Mesenchymal stem cell (in vitro differentiated cells and primary cell): ENCODE measurements around the gene ASNSD1.

Experiments used
- DNase-seq: peaks from one replicate; pipeline ENCODE4 v3.0.0-alpha.2; 2013
- H2AFZ ChIP-seq: one replicate; pipeline ENCODE4 v1.6.1; 2013; ENCODE audit warnings: low read depth, mild to moderate bottlenecking, control low read depth, inconsistent platforms, low read length, moderate library complexity
- H2AK5ac ChIP-seq: 2 replicates; pipeline ENCODE4 v1.6.1; 2013; ENCODE audit warnings: low read length, moderate library complexity, mild to moderate bottlenecking, inconsistent platforms; ENCODE audit not compliant: severe bottlenecking
- H2BK120ac ChIP-seq: one replicate; pipeline ENCODE4 v1.6.1; 2013; ENCODE audit warnings: low read depth, mild to moderate bottlenecking, inconsistent platforms, low read length, moderate library complexity
- H2BK12ac ChIP-seq, 2 experiments: one replicate each; pipeline ENCODE4 v1.6.1; 2013; ENCODE audit warnings: inconsistent platforms in 2 of 2, low read length in 2 of 2, mild to moderate bottlenecking in 2 of 2, moderate library complexity in 2 of 2, control low read depth in 1 of 2
- H2BK15ac ChIP-seq: one replicate; pipeline ENCODE4 v1.6.1; 2013; ENCODE audit warnings: mild to moderate bottlenecking, low read depth, inconsistent platforms; ENCODE audit not compliant: poor library complexity, severe bottlenecking
- H2BK5ac ChIP-seq: 2 replicates; pipeline ENCODE4 v1.6.1; 2013; ENCODE audit warnings: low read depth, mild to moderate bottlenecking, low read length, control low read depth, inconsistent platforms; ENCODE audit not compliant: poor library complexity, severe bottlenecking
- H3K14ac ChIP-seq, 2 experiments: one replicate each; pipeline ENCODE4 v1.6.1; 2013; ENCODE audit warnings: inconsistent platforms in 2 of 2, low read length in 2 of 2, control low read depth in 1 of 2, mild to moderate bottlenecking in 1 of 2, moderate library complexity in 1 of 2
- H3K18ac ChIP-seq, 2 experiments: one replicate each; pipeline ENCODE4 v1.6.1; 2013; ENCODE audit warnings: inconsistent platforms in 2 of 2, low read length in 2 of 2, control low read depth in 1 of 2, low read depth in 1 of 2, mild to moderate bottlenecking in 1 of 2
- H3K23ac ChIP-seq, 2 experiments: one replicate each; pipeline ENCODE4 v1.6.1; 2013; ENCODE audit warnings: inconsistent platforms in 2 of 2, low read length in 2 of 2, mild to moderate bottlenecking in 2 of 2, moderate library complexity in 2 of 2, control low read depth in 1 of 2
- H3K27ac ChIP-seq: 2 replicates; pipeline ENCODE4 v1.5.1; 2013; ENCODE audit warnings: mild to moderate bottlenecking, moderate library complexity, low read length, control low read depth, inconsistent platforms; ENCODE audit not compliant: poor library complexity, severe bottlenecking
- H3K27me3 ChIP-seq, 2 experiments: 2 replicates each; pipeline versions ENCODE4 v1.6.1 to v1.7.0; 2013; ENCODE audit warnings: low read length in 2 of 2, mild to moderate bottlenecking in 2 of 2, moderate library complexity in 2 of 2, control low read depth in 1 of 2, inconsistent platforms in 1 of 2; ENCODE audit not compliant: control insufficient read depth in 1 of 2, insufficient read depth in 1 of 2
- H3K36me3 ChIP-seq, 2 experiments: 2 replicates each; pipeline versions ENCODE4 v1.6.1 to v1.7.0; 2013; ENCODE audit warnings: low read length in 2 of 2, control low read depth in 1 of 2, inconsistent platforms in 1 of 2, low read depth in 1 of 2, mild to moderate bottlenecking in 1 of 2; ENCODE audit not compliant: insufficient read depth in 2 of 2, control insufficient read depth in 1 of 2
- H3K4ac ChIP-seq, 2 experiments: one replicate each; pipeline ENCODE4 v1.6.1; 2013; ENCODE audit warnings: inconsistent platforms in 2 of 2, low read length in 2 of 2, mild to moderate bottlenecking in 2 of 2, moderate library complexity in 2 of 2, control low read depth in 1 of 2, low read depth in 1 of 2
- H3K4me1 ChIP-seq: 2 replicates; pipeline ENCODE4 v1.6.1; 2013; ENCODE audit warnings: low read depth, low read length, control low read depth; ENCODE audit not compliant: control insufficient read depth, insufficient read depth
- H3K4me2 ChIP-seq: 2 replicates; pipeline ENCODE4 v1.6.1; 2013; ENCODE audit warnings: low read length, mild to moderate bottlenecking, inconsistent platforms; ENCODE audit not compliant: poor library complexity, severe bottlenecking
- H3K4me3 ChIP-seq, 2 experiments: 2 replicates each; pipeline versions ENCODE4 v1.5.1 to v1.7.0; 2013; ENCODE audit warnings: low read length in 2 of 2, mild to moderate bottlenecking in 2 of 2, control low read depth in 1 of 2, low read depth in 1 of 2; ENCODE audit not compliant: insufficient read depth in 1 of 2
- H3K79me1 ChIP-seq: replicated peaks from 2 replicates; pipeline ENCODE4 v1.6.1; 2013; ENCODE audit warnings: mild to moderate bottlenecking, control low read depth, low read length, inconsistent platforms; ENCODE audit not compliant: poor library complexity, severe bottlenecking
- H3K9ac ChIP-seq: 2 replicates; pipeline ENCODE4 v1.7.0; 2013; ENCODE audit warnings: mild to moderate bottlenecking, low read length, moderate library complexity
- H3K9me3 ChIP-seq: 2 replicates; pipeline ENCODE4 v1.7.0; 2013; ENCODE audit warnings: mild to moderate bottlenecking, low read length; ENCODE audit not compliant: control insufficient read depth
- H4K8ac ChIP-seq: one replicate; pipeline ENCODE4 v1.6.1; 2013; ENCODE audit warnings: inconsistent platforms, mild to moderate bottlenecking, low read length, moderate library complexity
- H4K91ac ChIP-seq: one replicate; pipeline ENCODE4 v1.6.1; 2013; ENCODE audit warnings: mild to moderate bottlenecking, low read length, inconsistent platforms
- WGBS: methylation state at CpG from one replicate; pipeline ENCODE4 v1.1.7; 2013; ENCODE audit warnings: mixed read lengths; 5-methylcytosine and 5-hydroxymethylcytosine counted together

The ASNSD1 gene

DNA sequence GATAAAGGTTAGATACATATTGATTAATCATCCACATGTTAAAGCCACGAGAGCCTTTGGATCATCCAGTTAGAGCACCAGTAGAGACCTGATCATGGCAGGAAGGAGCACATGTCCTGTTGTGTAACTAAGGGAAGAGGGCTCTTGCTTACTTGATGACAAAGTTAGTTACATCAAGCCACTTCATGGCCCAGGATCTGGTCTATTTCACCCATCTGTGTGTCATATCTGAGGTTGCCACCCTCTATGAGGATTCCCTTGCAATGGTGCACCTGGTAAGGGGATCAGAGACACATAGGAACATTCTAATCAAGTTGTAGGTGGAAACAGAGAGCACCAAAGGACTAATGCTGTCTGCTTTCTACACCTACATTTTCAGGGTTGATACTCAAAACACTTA is 19.9 kb downstream of the ASNSD1 start:
- Histone ChIP-seq H2AK5ac (no peak overlapping the region), H2AFZ (no peak overlapping the region), H3K23ac (no peak overlapping the region), H3K9ac (no peak overlapping the region), H3K27me3 (no peaks in the 10 kb centered on the region), H3K79me1 (no peaks in the 10 kb centered on the region), H4K91ac (no peak overlapping the region), H2BK12ac (no peak overlapping the region), H3K9me3 (no peaks in the 10 kb centered on the region), H3K36me3 (no peaks in the 10 kb centered on the region), H2BK5ac (no peak overlapping the region), H2BK15ac (no peak overlapping the region), H3K4me2 (no peak overlapping the region), H3K4me3 (no peak overlapping the region), H3K4ac (no peak overlapping the region), H3K14ac (no peak overlapping the region), H3K27ac (no peak overlapping the region), H4K8ac (no peak overlapping the region), H3K4me1 (peaks cover 4% of the 10 kb centered on the region), H2BK120ac (no peak overlapping the region), H3K18ac (no peak overlapping the region)
- DNase-seq = no peak
- WGBS = 89% methylated on average over 1 of the region's 1 CpG

DNA sequence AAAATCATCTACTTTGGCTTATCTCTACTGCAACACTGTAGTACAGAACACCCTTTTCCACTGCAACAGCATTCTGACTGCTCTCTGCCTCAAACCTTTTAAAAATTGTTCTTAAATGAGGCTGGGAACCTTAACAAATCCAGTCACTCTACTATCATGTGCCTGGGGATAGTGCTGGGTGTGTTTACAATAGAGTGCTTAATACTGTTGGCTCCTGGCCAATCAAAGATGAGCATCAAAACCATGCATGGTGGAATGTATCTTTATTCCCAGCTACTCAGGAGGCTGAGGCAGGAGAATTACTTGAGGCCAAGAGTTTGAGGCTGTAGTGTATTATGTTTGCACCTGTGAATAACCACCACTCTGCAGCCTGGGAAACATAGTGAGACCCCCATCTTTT is 20.6 kb downstream of the ASNSD1 start:
- no peaks in the 10 kb centered on the region for H3K9me3 ChIP-seq
- H2AFZ ChIP-seq = no peak overlapping the region
- H3K79me1 ChIP-seq = no peaks in the 10 kb centered on the region
- H3K4me2 ChIP-seq = no peak overlapping the region
- H3K27ac ChIP-seq = no peak overlapping the region
- H2BK15ac ChIP-seq = no peak overlapping the region
- no peak overlapping the region for H2BK5ac ChIP-seq
- H3K18ac ChIP-seq = no peak overlapping the region
- no peak for DNase-seq
- no peak overlapping the region for H2AK5ac ChIP-seq
- no peaks in the 10 kb centered on the region for H3K36me3 ChIP-seq
- no peak overlapping the region for H3K14ac ChIP-seq
- no peak overlapping the region for H4K8ac ChIP-seq
- H3K4me3 ChIP-seq = no peak overlapping the region
- peaks cover 4% of the 10 kb centered on the region for H3K4me1 ChIP-seq
- no peak overlapping the region for H4K91ac ChIP-seq
- no peak overlapping the region for H3K23ac ChIP-seq
- H3K9ac ChIP-seq = no peak overlapping the region
- H2BK12ac ChIP-seq = no peak overlapping the region
- no peaks in the 10 kb centered on the region for H3K27me3 ChIP-seq
- H2BK120ac ChIP-seq = no peak overlapping the region
- no peak overlapping the region for H3K4ac ChIP-seq

DNA sequence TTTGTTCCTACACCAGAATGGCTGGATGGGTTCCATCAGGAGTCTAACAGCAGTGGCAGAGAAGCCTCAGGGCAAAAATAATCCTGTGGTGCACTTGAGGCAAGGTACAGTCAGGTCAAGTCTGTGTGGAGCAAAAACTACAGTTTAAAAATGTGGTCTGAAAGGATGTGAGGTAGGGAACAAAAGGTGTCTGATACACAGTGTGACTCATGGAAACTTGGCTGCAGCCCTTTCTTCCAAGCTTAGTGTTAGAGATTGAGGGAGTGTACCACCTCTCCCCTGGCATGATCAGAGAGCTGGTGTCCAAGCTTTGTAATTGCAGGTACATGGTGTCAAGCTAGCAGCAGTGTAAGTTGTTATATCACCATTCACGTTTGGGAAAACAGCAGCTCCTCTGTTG is 22.1 kb downstream of the ASNSD1 start:
- Histone ChIP-seq H2AK5ac (no peak overlapping the region), H4K8ac (no peak overlapping the region), H3K79me1 (no peaks in the 10 kb centered on the region), H3K27ac (no peak overlapping the region), H3K4me3 (no peak overlapping the region), H3K9me3 (no peaks in the 10 kb centered on the region), H3K4me2 (no peak overlapping the region), H3K27me3 (no peaks in the 10 kb centered on the region), H3K9ac (no peak overlapping the region), H2BK5ac (no peak overlapping the region), H3K18ac (no peak overlapping the region), H4K91ac (no peak overlapping the region), H2BK120ac (no peak overlapping the region), H3K4me1 (peaks cover 4% of the 10 kb centered on the region), H3K23ac (no peak overlapping the region), H2BK12ac (no peak overlapping the region), H2BK15ac (no peak overlapping the region), H3K36me3 (no peaks in the 10 kb centered on the region), H3K14ac (no peak overlapping the region), H3K4ac (no peak overlapping the region), H2AFZ (no peak overlapping the region)
- 83% methylated on average over 1 of the region's 1 CpG for WGBS
- DNase-seq = no peak

DNA sequence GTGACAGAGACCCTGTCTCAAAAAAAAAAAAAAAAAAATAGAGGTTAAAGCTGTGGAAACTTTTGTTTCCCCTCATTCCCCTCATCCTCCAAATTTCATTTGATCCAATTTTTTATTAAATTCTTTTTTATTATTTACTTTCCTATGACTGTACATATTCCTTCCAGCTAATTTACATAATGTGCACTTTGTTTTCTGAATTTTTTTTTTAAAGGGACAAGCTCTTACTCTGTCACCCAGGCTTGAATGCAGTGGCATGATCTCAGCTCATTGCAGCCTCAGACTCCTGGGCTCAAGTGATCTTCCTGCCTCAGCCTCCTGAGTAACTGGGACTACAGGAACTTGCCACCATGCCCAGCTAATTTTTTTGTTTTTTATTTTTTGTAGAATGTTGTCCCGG is 23.6 kb downstream of the ASNSD1 start:
- H3K79me1 ChIP-seq = no peaks in the 10 kb centered on the region
- H3K4me1 ChIP-seq = peaks cover 4% of the 10 kb centered on the region
- no peak overlapping the region for H3K4me2 ChIP-seq
- H4K8ac ChIP-seq = no peak overlapping the region
- H2AK5ac ChIP-seq = no peak overlapping the region
- no peaks in the 10 kb centered on the region for H3K27me3 ChIP-seq
- H3K18ac ChIP-seq = no peak overlapping the region
- H2BK5ac ChIP-seq = no peak overlapping the region
- H3K36me3 ChIP-seq = no peaks in the 10 kb centered on the region
- H3K14ac ChIP-seq = no peak overlapping the region
- H3K23ac ChIP-seq = no peak overlapping the region
- no peak overlapping the region for H2AFZ ChIP-seq
- no CpG with 5 or more reads among the region's 1 CpG for WGBS
- no peak overlapping the region for H2BK12ac ChIP-seq
- H2BK15ac ChIP-seq = no peak overlapping the region
- DNase-seq = no peak
- no peak overlapping the region for H3K27ac ChIP-seq
- H3K4me3 ChIP-seq = no peak overlapping the region
- no peaks in the 10 kb centered on the region for H3K9me3 ChIP-seq
- no peak overlapping the region for H3K9ac ChIP-seq
- H3K4ac ChIP-seq = no peak overlapping the region
- H4K91ac ChIP-seq = no peak overlapping the region
- no peak overlapping the region for H2BK120ac ChIP-seq
